HG02943 (cell line): Measurements from ENCODE around the gene TFAP2E.

Source experiments
- ATAC-seq: cut with Tn5 transposase; IDR thresholded peaks from one replicate; pipeline ENCODE4 v1.9.1; 2021; ENCODE audit warnings: mild to moderate bottlenecking, low read depth, moderate library complexity; ENCODE audit not compliant: unreplicated experiment

Gene TFAP2E

GRCh38 chr1:35573198-35574124 lies at the start of gene TFAP2E:
TSS of gene TFAP2E (plus strand) at chr1:35573314. CDS start at chr1:35573578, 264 bp downstream.
- ATAC-seq, result no peak

GRCh38 chr1:35524106-35524505 lies 49.0 kb upstream of the TFAP2E start:
- ATAC-seq, result no peak

GRCh38 chr1:35530168-35530567 lies 42.9 kb upstream of the TFAP2E start:
- no peak for ATAC-seq

- ATAC-seq, result no peak
Measured at GRCh38 chr1:35530946-35531345, 42.2 kb upstream of the TFAP2E start.

GRCh38 chr1:35531368-35531767 lies 41.7 kb upstream of the TFAP2E start:
- no peak for ATAC-seq

GRCh38 chr1:35532497-35533223 lies 40.5 kb upstream of the TFAP2E start:
- no peak for ATAC-seq

GRCh38 chr1:35533586-35533985 lies 39.5 kb upstream of the TFAP2E start:
- no peak for ATAC-seq

- no peak for ATAC-seq
Measured at GRCh38 chr1:35535243-35535642, 37.9 kb upstream of the TFAP2E start.

- ATAC-seq, result no peak
Measured at GRCh38 chr1:35536556-35537162, 36.5 kb upstream of the TFAP2E start.

- no peak for ATAC-seq
Measured at GRCh38 chr1:35537806-35538205, 35.3 kb upstream of the TFAP2E start.

- ATAC-seq, result no peak
Measured at GRCh38 chr1:35539073-35539823, 33.9 kb upstream of the TFAP2E start.

- no peak for ATAC-seq
Measured at GRCh38 chr1:35539824-35540261, 33.3 kb upstream of the TFAP2E start.

GRCh38 chr1:35544976-35545375 lies 28.1 kb upstream of the TFAP2E start:
- ATAC-seq, result no peak

- no peak for ATAC-seq
Measured at GRCh38 chr1:35546614-35547013, 26.5 kb upstream of the TFAP2E start.

- no peak for ATAC-seq
Measured at GRCh38 chr1:35553851-35554250, 19.3 kb upstream of the TFAP2E start.

GRCh38 chr1:35554266-35555211 lies 18.6 kb upstream of the TFAP2E start:
- ATAC-seq, result no peak

GRCh38 chr1:35555212-35555584 lies 17.9 kb upstream of the TFAP2E start:
- no peak for ATAC-seq

GRCh38 chr1:35555601-35556477 lies 17.3 kb upstream of the TFAP2E start:
- ATAC-seq, result no peak
